GM19035 (cell line): ENCODE data around the gene LSM12.

Experiments
- ATAC-seq: cut with Tn5 transposase; IDR thresholded peaks from one replicate; pipeline ENCODE4 v1.9.1; 2021; ENCODE audit not compliant: unreplicated experiment

LSM12 gene

DNA sequence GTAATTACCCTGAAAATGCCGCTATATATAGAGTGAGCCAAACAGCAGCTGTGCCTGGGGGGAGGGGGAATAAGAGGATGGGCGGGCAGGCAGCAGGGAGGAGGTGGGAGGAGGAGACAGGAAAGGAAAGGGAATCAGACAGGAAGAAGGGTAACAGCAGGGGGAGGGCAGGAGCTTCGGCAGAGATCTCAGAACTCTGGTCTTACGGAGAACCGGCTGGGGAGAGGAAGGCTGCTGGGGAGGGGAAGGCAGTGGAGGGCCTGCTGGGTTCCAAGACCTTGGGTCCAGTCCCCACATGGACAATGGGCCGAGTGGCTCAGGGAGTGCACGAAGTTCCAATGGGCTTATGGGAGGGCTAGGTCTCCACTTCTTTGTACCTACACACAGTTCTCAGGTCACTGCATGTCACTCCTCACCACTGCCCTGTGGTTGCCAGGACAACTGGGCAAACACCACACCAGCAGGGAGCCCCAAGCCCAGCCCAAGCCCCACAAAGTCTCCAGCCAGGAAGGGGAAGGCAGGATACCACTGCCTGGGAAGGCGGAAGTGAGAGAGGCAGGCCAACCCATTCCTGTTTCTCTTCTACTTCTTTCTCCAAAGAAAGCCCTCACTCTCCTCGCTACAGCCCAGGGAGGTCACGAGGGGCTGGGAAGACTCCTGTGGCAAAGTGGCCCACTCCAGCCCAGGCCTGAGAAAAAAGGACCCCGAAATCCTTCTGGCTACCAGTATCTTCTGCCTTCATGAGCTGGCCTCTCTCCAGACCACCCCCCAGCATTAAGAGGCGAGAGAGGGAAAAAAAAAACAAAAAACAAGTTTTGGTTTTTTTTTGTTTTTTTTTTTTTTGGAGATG, 29.4 kb upstream of the LSM12 start:
- no peak for ATAC-seq

DNA sequence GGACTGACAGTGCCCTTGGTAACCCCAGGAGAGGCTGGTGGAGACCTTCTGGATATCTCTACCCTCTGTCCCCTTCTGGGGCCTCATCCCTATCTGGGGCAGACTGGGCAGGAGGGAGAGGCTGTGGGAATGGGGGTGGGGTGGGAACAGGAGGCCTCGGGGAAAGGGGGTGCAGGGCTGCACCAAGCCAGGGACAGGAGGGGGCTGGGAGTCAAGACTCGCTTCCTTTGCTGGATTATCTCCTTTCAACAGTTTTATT, 28.8 kb upstream of the LSM12 start:
- ATAC-seq = no peak

GRCh38 chr17:44094701-44095387, 28.4 kb upstream of the LSM12 start:
- ATAC-seq = no peak

GRCh38 chr17:44093231-44093900, 26.9 kb upstream of the LSM12 start:
- no peak for ATAC-seq

DNA sequence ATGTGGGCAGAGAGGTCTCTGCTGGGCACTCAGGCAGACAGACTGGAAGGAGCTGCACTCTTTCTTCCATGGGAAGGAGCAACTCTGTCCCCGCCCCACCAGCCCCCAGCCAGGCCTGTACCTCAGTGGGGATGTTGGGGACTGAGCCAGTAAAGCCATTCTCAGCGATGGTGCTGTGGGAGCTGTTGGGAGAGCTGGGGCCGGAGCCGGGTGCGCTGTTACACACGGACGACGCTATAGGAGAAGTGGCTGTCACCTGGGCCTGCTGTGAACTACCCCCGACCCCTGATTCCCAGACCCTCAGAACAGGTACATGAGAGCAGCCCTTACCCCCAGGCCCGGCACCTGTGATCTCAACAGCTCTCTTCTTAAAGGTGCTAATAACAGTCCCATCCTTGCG, 25.6 kb upstream of the LSM12 start:
- no peak for ATAC-seq

GRCh38 chr17:44091200-44091997, 24.9 kb upstream of the LSM12 start:
- no peak for ATAC-seq

DNA sequence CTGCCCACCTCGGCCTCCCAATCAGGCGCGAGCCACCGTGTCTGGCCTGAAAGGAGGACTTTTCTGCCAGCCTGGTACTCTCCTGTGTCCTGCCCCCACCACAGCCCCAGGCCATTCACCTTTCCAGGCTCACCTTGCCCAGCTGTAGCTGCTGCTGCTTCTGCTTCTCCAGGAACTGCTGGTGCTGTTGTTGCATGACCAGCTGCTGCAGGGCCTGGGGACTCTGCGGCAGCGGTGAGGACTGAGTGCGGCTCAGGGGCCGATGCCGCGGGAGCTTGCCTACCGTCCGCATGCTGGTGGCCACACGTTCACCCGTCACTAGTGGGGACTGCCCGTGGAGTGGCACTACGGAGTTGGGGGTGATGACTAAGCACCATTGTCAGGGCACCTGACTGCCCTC, 21.8 kb upstream of the LSM12 start:
- ATAC-seq = no peak

- ATAC-seq = no peak
Measured at GRCh38 chr17:44087319-44087718, 20.8 kb upstream of the LSM12 start.

DNA sequence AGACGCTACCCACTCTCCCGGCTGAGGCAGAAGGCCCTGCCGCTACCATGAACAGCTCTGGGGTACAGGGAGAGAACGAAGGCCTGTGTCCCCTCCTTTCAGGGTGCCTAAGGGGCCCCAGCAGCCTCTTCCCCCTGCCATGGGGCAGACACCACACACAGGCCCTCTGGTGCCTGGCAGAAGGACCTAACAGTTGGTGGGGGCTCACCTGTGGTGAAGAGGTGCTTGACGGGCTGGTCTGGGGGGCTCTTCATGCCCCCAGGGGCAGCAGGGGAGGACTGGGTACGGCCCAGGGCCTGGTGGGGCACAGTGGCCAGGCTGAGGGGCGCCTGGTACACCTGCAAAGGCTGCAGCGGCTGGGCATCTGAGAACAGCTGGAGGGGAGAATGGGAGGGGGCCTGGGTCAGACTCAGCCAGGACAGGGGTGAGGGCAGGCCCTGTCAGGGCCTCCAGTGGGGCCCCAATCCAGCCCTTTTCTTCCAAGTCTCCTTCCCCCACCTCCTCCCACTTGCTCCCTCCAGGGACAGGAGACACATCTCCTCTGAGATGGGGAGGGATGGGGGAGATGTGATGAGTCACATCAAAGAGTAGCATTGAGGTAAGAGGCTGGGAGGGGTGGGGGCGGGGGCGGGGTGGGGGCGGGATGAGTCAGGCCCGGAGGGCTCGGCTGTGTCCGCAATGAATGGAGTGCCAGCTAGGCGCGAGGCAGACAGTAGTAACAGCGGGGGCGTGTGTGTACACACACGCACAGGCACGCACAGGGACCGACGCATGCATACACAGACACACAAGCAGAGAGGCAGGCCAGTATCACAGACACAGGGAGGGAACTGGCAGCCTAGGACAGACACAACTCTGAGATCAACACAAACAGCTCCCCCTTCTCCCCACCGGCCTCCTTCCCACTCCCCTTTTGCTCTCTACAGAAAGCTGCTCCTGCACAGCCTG, 20.2 kb upstream of the LSM12 start:
- no peak for ATAC-seq

DNA sequence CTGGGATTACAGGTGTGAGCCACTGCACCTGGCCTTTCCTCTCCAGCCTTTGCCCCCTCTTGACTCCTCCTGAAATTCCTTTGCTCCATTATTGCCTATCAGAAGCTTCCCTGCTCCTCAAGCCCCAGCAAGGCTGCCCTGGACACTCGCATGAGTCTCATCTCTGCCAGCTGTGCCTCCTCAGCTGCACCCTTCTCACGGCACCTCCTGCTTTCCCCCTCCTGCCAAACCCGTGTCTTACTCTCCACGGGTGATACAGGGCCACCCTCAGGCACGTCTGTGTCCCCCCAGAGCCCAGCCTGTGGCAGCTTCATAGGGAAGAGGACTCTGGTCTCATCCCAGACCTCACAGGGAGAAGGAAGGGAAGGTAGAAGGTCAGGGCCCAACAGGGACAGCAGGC, 19.4 kb upstream of the LSM12 start:
- ATAC-seq = no peak

DNA sequence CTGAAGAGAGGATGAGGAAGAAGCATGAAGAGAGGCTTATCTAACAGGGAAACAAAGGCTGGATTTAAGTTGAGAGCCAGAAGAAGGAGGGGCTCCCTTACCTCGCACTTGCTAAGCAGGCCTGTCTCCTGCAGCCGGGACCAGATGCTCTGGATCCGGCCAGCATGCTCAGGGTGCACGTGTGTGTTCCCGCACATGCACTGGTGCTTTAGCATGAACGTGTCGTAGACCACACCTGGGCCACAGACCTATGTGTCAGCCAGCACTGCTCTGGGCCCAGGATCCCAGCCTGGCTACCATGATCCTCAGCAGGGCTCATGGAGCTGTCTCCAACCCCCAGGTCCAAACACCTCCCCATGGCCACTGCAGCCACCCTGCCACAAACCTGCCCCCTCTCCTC, 18.4 kb upstream of the LSM12 start:
- ATAC-seq = no peak

DNA sequence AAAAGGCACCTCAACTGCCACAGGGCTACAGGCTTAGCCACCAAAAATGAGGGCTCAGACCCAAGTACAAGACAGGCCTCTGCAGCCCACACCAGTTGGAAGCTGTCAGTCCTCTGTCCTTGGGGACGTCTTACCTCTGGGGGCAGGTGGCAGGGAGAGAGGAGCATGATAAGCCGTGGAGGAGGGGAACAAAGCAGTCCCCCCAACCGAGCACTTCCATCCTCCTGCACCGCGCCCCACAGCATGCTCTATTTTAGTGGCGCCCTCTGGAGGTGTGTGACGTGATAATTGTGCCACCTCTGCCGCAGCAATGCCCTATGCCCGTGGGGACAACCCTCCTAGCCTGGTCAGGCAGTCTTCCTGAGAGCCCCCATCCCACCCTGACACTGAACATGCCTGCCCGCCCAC, 17.7 kb upstream of the LSM12 start:
- no peak for ATAC-seq

- ATAC-seq = no peak
Measured at GRCh38 chr17:44083250-44083849, 16.9 kb upstream of the LSM12 start.

- ATAC-seq = no peak
Measured at GRCh38 chr17:44082256-44082927, 15.9 kb upstream of the LSM12 start.

DNA sequence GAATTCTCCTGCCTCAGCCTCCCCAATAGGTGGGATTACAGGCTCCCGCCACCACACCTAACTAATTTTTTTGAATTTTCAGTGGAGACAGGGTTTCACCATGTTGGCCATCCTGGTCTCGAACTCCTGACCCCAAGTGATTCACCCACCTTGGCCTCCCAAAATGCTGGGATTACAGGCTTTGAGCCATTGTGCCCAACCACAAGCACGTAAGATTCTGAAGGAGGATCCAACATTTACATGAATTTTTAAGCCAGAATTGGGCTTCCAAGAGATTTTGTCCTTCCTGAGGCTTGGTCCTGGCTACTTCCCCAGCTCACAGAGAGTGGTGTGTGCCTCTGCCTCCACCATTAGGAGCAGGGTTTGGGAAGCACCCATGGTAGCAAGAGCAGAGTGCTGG, 15.2 kb upstream of the LSM12 start:
- no peak for ATAC-seq

DNA sequence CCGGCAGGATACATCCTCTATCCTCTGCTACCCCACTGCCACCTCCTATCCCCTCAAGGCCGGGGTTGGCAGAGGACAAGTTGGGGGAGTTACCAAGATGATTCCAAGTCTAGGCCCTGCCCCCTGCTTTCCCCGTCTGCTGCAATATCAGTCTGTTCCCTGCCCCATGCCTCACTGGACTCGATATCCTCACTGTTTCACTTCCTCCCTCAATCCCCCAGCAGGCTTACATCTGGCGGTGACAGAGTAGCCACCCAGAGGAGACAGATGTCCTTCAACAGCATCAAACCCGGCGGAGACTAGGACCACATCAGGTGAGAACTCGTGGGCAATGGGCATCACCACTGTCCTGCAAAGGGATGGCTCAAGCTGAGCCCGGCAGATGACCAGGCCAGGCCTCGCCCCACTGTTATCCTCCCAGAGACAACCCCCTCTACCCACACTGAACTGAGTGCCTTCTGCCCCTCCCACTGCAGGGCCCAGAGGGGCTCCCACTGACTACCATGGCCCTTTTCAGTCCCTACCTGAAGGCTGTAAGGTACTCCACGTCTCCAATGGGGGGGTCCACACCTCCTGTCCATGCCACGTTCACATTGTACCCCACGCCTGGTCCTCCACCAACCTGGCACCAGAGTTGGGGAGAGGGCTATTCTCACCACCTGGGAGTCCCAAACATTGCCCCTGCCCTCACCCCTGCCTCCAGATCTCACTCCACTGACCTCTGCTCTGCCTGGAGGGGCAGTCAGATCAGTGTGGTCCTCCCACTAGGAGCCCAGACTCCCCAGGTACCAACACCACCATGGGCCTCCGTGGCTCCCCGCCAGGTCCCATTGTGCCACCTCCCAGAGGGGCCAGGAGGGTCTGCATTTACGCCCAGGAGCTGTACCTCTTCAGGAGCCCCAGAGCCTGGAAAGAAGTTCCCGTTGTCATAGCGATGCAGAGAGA, 13.7 kb upstream of the LSM12 start:
- no peak for ATAC-seq

- no peak for ATAC-seq
Measured at GRCh38 chr17:44078412-44078811, 11.9 kb upstream of the LSM12 start.

DNA sequence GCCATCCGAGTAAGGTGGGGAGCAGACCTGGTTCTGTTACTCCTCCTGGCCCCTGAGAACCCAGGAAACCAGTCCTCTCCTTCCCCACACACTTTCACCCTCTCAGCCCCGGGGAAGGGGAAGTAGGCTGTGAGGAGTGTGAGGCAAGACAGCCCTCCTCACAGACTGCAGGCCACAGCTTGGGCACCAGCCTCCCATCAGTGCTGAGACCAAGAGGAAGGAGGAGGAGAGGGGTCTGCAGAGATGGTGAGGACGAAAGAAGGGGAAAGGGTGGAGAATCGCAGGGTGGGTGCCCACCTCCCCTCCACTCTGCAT, 11.1 kb upstream of the LSM12 start:
- ATAC-seq = no peak
